OCI-LY1 (cell line): ENCODE data around the gene APEX1.

ENCODE experiments used
- CTCF ChIP-seq: fragments of 200-600 bp; sonication (generic), shearing (Covaris generic); IDR thresholded peaks from 2 replicates; pipeline ENCODE4 v1.5.1; 2017; ENCODE audit warnings: mild to moderate bottlenecking, antibody characterized with exemption, low read length, moderate library complexity, mixed read lengths
- EZH2 ChIP-seq: fragments of 200-600 bp; sonication (generic), shearing (Covaris generic); IDR thresholded peaks from 2 replicates; pipeline ENCODE4 v1.8.0; 2017; ENCODE audit warnings: borderline replicate concordance, mixed run types, mild to moderate bottlenecking, antibody characterized with exemption, low read length, moderate library complexity, mixed read lengths

DNA sequence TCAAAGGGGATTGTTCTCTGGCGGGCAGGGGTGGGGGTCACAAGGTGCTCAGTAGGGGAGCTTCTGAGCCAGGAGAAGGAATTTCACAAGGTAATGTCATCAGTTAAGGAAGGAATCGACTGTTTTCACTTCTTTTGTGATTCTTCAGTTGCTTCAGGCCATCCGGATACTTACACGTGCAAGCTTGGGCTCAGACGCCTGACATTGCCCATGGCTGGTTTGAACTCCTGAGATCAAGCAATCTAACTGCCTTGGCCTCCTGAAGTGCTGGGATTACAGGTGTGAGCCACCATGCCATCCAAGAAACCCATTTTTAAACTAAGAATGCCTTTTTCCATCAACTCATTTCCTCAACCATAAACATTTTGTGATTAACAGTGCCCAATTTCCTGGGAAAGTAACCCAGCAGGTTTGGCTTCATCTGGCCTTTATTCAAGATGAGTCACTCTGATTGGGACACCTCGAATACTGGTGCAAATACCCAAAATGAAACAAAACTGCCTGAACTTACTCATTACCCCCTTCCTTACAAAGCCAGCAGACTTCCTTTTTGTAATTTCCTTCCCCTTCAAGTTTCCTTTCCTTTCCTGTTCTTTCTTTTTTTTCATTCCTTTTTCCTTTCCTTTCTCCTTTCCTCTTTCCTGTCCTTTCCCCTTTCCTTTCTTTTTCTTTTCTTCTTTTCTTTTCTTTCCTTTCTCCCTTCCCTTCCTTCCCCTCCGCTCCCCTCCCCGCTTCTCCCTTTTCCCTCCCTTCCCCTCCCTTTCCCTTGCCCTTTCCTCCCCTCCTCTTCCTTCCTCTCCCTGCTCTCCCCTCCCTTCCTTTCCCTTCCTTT is 40.1 kb downstream of the APEX1 start:
- TF ChIP-seq CTCF (no peak), EZH2 (no peak)
